Measurements from ENCODE around the gene PSMD5.
"Not testable (repeated sequence)": the region's sequence is repeated elsewhere in the genome, so short reads cannot be mapped to it uniquely, and the experiment has no call there.

The PSMD5 gene

DNA sequence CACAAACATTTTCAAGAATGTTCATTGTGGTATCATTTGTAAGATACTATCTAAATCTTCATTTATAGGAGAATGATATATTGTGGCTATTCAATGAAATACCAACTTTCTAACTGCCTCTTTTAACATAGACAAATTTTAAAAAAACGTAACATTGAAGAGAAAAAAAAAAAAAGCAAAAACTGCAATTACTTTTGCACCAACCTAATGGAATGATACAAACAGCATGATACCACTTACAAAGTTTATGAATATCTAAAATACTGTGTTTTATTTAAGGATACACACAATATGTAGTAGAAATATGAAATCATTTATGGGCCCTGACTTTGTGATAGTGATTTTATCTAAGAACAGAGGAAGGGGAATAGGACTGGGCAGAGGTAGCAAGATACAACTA, 24.1 kb downstream of the PSMD5 start:
- no peak for DNase-seq (ENCODE audit: low read depth)
- H3K4me3 ChIP-seq (replicated peaks; ENCODE audit: low read depth, low read length) = no peak overlapping the region
- TF ChIP-seq, protein P1, sequence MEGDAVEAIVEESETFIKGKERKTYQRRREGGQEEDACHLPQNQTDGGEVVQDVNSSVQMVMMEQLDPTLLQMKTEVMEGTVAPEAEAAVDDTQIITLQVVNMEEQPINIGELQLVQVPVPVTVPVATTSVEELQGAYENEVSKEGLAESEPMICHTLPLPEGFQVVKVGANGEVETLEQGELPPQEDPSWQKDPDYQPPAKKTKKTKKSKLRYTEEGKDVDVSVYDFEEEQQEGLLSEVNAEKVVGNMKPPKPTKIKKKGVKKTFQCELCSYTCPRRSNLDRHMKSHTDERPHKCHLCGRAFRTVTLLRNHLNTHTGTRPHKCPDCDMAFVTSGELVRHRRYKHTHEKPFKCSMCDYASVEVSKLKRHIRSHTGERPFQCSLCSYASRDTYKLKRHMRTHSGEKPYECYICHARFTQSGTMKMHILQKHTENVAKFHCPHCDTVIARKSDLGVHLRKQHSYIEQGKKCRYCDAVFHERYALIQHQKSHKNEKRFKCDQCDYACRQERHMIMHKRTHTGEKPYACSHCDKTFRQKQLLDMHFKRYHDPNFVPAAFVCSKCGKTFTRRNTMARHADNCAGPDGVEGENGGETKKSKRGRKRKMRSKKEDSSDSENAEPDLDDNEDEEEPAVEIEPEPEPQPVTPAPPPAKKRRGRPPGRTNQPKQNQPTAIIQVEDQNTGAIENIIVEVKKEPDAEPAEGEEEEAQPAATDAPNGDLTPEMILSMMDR (IDR thresholded peaks at IDR 0.05; ENCODE audit: low read length, missing control alignments) = no peak

DNA sequence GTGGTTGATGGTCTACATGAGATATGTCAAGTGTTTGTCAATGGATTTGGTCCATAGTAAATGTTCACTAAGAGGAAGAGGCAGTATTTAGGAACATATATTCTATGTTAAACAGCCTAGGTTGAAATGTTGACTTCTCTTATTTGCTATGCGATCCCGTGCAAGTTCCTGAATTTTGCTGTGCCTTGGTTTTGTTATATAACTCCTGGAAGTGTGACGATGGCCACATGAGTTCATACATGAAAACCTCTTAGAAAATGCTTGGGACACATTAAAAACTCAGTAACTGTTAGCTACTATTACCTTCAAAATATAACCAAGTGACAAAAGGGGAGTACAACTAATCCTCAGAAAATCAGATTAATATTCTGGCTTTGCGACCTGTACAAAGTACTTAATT, 27.6 kb downstream of the PSMD5 start:
- TF ChIP-seq, protein P1 (IDR thresholded peaks at IDR 0.05; ENCODE audit: low read length, missing control alignments) = no peak
- no peak for DNase-seq (ENCODE audit: low read depth)
- H3K4me3 ChIP-seq (replicated peaks; ENCODE audit: low read depth, low read length) = no peak overlapping the region

DNA sequence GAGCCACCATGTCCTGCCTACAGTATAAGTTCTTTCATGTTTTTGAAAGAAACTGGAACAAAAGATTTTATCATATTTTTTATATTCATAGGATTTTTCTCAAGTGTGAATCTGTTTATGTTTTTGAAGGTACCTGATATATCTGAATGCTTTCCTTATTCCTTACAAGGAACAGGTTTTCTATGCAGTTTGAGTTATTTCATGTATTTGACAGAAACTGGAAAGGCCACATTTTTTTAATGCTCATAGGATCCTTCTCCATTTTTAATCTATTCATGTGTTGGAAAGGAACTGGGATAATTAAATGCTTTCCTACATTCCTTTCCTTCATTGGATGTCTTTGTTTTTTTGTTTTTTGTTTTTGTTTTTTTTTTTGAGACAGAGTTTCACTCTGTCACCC, 33.8 kb downstream of the PSMD5 start:
- no peak for DNase-seq (ENCODE audit: low read depth)
- H3K4me3 ChIP-seq (replicated peaks; ENCODE audit: low read depth, low read length) = no peak overlapping the region
- TF ChIP-seq, protein P1 (IDR thresholded peaks at IDR 0.05; ENCODE audit: low read length, missing control alignments) = no peak

DNA sequence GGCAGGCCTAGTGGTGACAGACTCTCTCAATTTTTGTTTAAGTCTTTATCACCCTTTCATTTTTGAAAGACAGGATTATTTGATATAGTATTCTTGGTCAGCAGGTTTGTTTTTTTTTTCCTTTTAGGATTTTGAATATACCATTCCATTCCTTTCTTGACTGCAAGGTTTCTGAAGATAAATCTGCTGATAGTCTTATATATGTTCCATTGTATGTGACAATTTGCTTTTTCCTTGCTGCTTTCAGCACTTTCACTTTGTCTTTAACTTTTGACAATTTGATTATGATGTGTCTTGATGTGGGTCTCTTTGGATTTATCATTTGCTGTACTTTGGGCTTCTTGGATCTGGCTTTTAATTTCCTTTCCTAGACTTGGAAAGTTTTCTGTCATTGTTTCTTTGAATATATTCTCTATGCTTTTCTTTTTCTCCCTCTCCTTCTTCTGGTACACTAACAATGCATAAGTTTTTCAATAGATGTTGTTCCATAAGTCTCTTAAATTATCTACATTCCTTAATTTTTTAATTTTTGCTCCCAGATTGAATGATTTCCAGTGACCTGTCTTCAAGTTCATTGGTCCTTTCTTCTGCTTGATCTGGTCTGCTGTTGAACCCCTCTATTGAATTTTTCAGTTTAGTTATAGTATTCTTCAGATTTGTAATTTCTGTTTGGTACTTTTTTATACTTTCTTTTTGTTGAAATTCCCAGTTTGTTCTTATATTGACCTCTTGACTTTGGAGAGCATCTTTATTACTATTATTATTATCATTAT, 34.9 kb downstream of the PSMD5 start:
- H3K4me3 ChIP-seq (replicated peaks; ENCODE audit: low read depth, low read length) = no peak overlapping the region
- TF ChIP-seq, protein P1 (IDR thresholded peaks at IDR 0.05; ENCODE audit: low read length, missing control alignments) = no peak
- no peak for DNase-seq (ENCODE audit: low read depth)

DNA sequence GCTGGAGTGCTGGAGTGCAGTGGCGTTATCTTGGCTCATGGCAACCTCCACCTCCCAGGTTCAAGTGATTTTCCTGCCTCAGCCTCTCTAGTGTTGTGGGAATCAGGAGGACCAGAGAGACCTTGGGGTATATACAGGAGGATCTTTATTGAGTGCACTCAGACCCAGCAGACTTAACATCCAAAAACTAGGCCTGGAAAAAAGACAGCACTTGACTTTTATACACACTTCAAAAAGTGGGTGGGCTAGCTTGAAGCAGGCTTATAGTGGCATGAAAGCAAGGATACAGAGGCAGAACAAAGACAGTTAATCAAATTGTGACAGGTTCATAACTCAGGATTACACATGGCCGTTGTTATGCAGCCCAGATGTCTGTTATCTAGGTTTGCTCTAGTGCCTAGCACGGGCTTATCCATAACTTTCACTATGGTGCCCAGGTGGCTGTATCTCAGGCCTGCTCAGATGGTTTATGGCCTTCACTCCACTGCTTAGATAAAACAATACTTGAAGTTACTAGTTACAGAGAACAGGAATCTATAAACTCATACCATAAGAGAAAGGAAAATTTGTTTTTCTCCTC, 37.8 kb downstream of the PSMD5 start:
- not testable (repeated sequence) for DNase-seq (ENCODE audit: low read depth)

GRCh38 chr9:120801441-120801840, 41.3 kb downstream of the PSMD5 start:
- TF ChIP-seq, protein P1 (IDR thresholded peaks at IDR 0.05; ENCODE audit: low read length, missing control alignments) = no peak
- H3K4me3 ChIP-seq (replicated peaks; ENCODE audit: low read depth, low read length) = no peak overlapping the region
- no peak for DNase-seq (ENCODE audit: low read depth)

More for the DNA sequence above, 37.8 kb downstream of the PSMD5 start:
- not testable (repeated sequence) for H3K4me3 ChIP-seq (replicated peaks; ENCODE audit: low read depth, low read length)

GRCh38 chr9:120792898-120793765, 49.6 kb downstream of the PSMD5 start, which contains the start of gene FBXW2:
TSS of gene FBXW2 (minus strand) at chr9:120793416. CDS start at chr9:120788258, 5,158 bp downstream.
- H3K4me3 ChIP-seq (replicated peaks; ENCODE audit: low read depth, low read length) = peak within 1 kb of the TSS; percentile 72
- TF ChIP-seq, protein P1 (IDR thresholded peaks at IDR 0.05; ENCODE audit: low read length, missing control alignments) = no peak

More at GRCh38 chr9:120792898-120793765, 49.6 kb downstream of the PSMD5 start, which contains the start of gene FBXW2:
- peak; percentile 92 for DNase-seq (ENCODE audit: low read depth)

All from fibroblast of pulmonary artery (primary cell).